OCI-LY1 (cell line): Measurements from ENCODE around the gene NHSL2.

Experiments used
- H2AFZ ChIP-seq: fragments of 200-600 bp; sonication (generic), shearing (Covaris generic); 2 replicates; pipeline ENCODE4 v1.6.0; 2014; ENCODE audit warnings: antibody characterized with exemption, mild to moderate bottlenecking, low read length
- H3F3A ChIP-seq: fragments of 200-600 bp; sonication (generic), shearing (Covaris generic); 2 replicates; pipeline ENCODE4 v1.6.0; 2014; ENCODE audit warnings: mild to moderate bottlenecking, antibody characterized with exemption, low read length, moderate library complexity; ENCODE audit not compliant: insufficient read depth
- H3K27ac ChIP-seq: fragments of 200-600 bp; sonication (generic); 2 replicates; pipeline ENCODE4 v1.5.1; 2014; ENCODE audit warnings: low read length, mixed run types, mild to moderate bottlenecking, low read depth; ENCODE audit not compliant: poor library complexity, severe bottlenecking
- H3K27me3 ChIP-seq: fragments of 200-600 bp; sonication (generic); 2 replicates; pipeline ENCODE4 v1.6.0; 2014; ENCODE audit warnings: antibody characterized with exemption, mild to moderate bottlenecking, low read length, moderate library complexity; ENCODE audit not compliant: insufficient read depth
- H3K36me3 ChIP-seq: fragments of 200-600 bp; sonication (generic); 2 replicates; pipeline ENCODE4 v1.6.1; 2014; ENCODE audit warnings: mild to moderate bottlenecking, antibody characterized with exemption, low read length, moderate library complexity, mixed read lengths; ENCODE audit not compliant: insufficient read depth
- H3K4me1 ChIP-seq: fragments of 200-600 bp; sonication (generic); 2 replicates; pipeline ENCODE4 v1.5.1; 2014; ENCODE audit warnings: mild to moderate bottlenecking, low read length, moderate library complexity; ENCODE audit not compliant: insufficient read depth, severe bottlenecking
- H3K4me2 ChIP-seq: fragments of 200-600 bp; sonication (generic), shearing (Covaris generic); 2 replicates; pipeline ENCODE4 v1.6.1; 2014; ENCODE audit warnings: low read length
- H3K4me3 ChIP-seq: fragments of 200-600 bp; sonication (generic); 2 replicates; pipeline ENCODE4 v1.5.1; 2014; ENCODE audit warnings: low read length, low read depth, mild to moderate bottlenecking, mixed read lengths; ENCODE audit not compliant: poor library complexity, severe bottlenecking
- H3K79me2 ChIP-seq: fragments of 200-600 bp; shearing (Covaris generic); 2 replicates; pipeline ENCODE4 v1.6.1; 2016; ENCODE audit warnings: mixed run types, low read length, mixed read lengths; ENCODE audit not compliant: insufficient read depth
- H3K9ac ChIP-seq: fragments of 200-600 bp; sonication (generic), shearing (Covaris generic); 2 replicates; pipeline ENCODE4 v1.6.1; 2014; ENCODE audit warnings: mild to moderate bottlenecking, low read length, mixed read lengths
- H3K9me2 ChIP-seq: fragments of 200-600 bp; sonication (generic), shearing (Covaris generic); 2 replicates; pipeline ENCODE4 v1.6.1; 2014; ENCODE audit warnings: low read depth, mild to moderate bottlenecking, low read length, mixed read lengths
- H3K9me3 ChIP-seq: fragments of 200-600 bp; shearing (Covaris generic); 2 replicates; pipeline ENCODE4 v1.6.1; 2014; ENCODE audit warnings: low read length, mixed read lengths
- H4K20me1 ChIP-seq: fragments of 200-600 bp; sonication (generic), shearing (Covaris generic); 2 replicates; pipeline ENCODE4 v1.6.0; 2016; ENCODE audit warnings: mild to moderate bottlenecking, low read length; ENCODE audit not compliant: insufficient read depth
- CTCF ChIP-seq: fragments of 200-600 bp; sonication (generic), shearing (Covaris generic); IDR thresholded peaks from 2 replicates; pipeline ENCODE4 v1.5.1; 2017; ENCODE audit warnings: mild to moderate bottlenecking, antibody characterized with exemption, low read length, moderate library complexity, mixed read lengths
- EZH2 ChIP-seq: fragments of 200-600 bp; sonication (generic), shearing (Covaris generic); IDR thresholded peaks from 2 replicates; pipeline ENCODE4 v1.8.0; 2017; ENCODE audit warnings: borderline replicate concordance, mixed run types, mild to moderate bottlenecking, antibody characterized with exemption, low read length, moderate library complexity, mixed read lengths

The NHSL2 gene

GRCh38 chrX:72114306-72114705 is 203.7 kb downstream of the NHSL2 start:
- TF ChIP-seq CTCF, result no peak
- no peak overlapping the region for H2AFZ ChIP-seq

GRCh38 chrX:72114807-72115206 is 204.2 kb downstream of the NHSL2 start:
- no peaks in the 10 kb centered on the region for H3K27me3 ChIP-seq
- H3K9ac ChIP-seq, result no peak overlapping the region
- H3K4me3 ChIP-seq, result no peak overlapping the region
- no peaks in the 10 kb centered on the region for H3K36me3 ChIP-seq
- H3K4me1 ChIP-seq, result no peaks in the 10 kb centered on the region
- H2AFZ ChIP-seq, result no peak overlapping the region
- TF ChIP-seq CTCF, result no peak
- no peak for TF ChIP-seq EZH2
- H3K9me3 ChIP-seq, result no peaks in the 10 kb centered on the region
- no peak overlapping the region for H3K27ac ChIP-seq
- H3F3A ChIP-seq, result no peaks in the 10 kb centered on the region
- no peaks in the 10 kb centered on the region for H4K20me1 ChIP-seq
- no peaks in the 10 kb centered on the region for H3K9me2 ChIP-seq
- no peaks in the 10 kb centered on the region for H3K79me2 ChIP-seq
- no peak overlapping the region for H3K4me2 ChIP-seq

More at GRCh38 chrX:72114306-72114705, 203.7 kb downstream of the NHSL2 start:
- H3F3A ChIP-seq, result no peaks in the 10 kb centered on the region
- H3K9me2 ChIP-seq, result no peaks in the 10 kb centered on the region
- H3K9me3 ChIP-seq, result no peaks in the 10 kb centered on the region
- no peaks in the 10 kb centered on the region for H3K4me1 ChIP-seq
- H3K36me3 ChIP-seq, result no peaks in the 10 kb centered on the region
- no peaks in the 10 kb centered on the region for H3K27me3 ChIP-seq
- H3K27ac ChIP-seq, result no peak overlapping the region
- no peak overlapping the region for H3K4me3 ChIP-seq
- H3K9ac ChIP-seq, result no peak overlapping the region
- no peak overlapping the region for H3K4me2 ChIP-seq
- no peaks in the 10 kb centered on the region for H4K20me1 ChIP-seq
- H3K79me2 ChIP-seq, result no peaks in the 10 kb centered on the region

- no peak for TF ChIP-seq CTCF
- TF ChIP-seq EZH2, result no peak
- Histone ChIP-seq H3K27me3 (no peaks in the 10 kb centered on the region), H3K36me3 (no peaks in the 10 kb centered on the region), H3F3A (no peaks in the 10 kb centered on the region), H2AFZ (no peak overlapping the region), H3K9me3 (no peaks in the 10 kb centered on the region), H3K4me3 (no peak overlapping the region), H3K9ac (no peak overlapping the region), H3K4me2 (no peak overlapping the region), H3K9me2 (no peaks in the 10 kb centered on the region), H3K79me2 (no peaks in the 10 kb centered on the region), H3K27ac (no peak overlapping the region), H3K4me1 (no peaks in the 10 kb centered on the region), H4K20me1 (no peaks in the 10 kb centered on the region)
Measured at GRCh38 chrX:72115380-72115779, 204.7 kb downstream of the NHSL2 start.
